ENCODE data around the gene TGM2.

The TGM2 gene

GRCh38 chr20:38199501-38200390, 34.7 kb upstream of the TGM2 start:
- no peak for DNase-seq (ENCODE audit: low spot score)

DNA sequence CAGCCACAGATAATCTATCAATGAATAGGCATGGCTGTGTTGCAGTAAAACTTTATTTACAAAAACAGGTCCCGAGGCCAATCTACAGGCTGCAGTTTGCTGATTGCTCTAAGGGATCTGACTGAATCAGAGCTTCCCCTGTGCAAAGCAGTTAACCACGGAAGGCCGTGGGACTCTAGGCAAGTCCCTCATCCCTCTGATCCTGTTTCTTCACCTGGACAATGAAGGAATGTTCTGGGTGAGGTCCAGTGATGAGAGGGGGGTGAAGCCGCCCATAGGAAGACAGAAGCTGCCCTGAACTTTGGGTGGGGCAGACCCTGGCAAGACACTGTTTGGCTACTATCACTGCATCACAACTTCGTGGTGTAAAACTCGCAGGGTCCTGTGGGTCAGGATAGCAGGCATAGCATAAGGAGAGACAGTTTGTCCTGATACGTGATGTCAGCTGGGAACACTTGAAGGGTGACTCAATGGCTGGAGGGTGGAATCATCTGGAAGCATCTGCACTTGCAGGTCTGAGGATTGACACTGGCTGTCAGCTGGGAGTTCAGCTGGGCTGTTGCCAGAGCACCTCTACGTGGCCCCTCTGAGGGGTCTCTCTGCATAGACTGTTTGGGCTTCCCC, 33.3 kb upstream of the TGM2 start:
- no peak for DNase-seq (ENCODE audit: low spot score)

- no peak for DNase-seq (ENCODE audit: low spot score)
Observed at GRCh38 chr20:38197619-38198018, 32.5 kb upstream of the TGM2 start.

DNA sequence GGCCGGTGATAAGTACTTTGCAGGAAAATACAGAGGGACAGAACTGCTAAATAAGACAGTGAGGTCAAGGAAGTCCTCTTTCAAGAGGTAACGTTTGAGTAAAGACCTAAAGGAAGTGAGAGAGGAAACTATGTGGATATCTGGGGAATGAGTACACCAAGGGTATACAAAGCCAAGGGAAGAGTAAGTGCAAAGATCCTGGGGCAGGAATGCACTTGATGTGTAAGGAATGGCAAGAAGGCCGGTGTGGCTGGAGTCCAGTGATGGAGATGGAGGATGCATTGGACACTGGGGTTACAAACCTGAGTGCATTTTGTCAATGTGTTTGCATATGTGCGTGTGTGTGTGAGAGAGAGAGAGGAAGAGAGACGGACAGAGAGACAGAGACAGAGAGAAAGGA, 32.1 kb upstream of the TGM2 start:
- DNase-seq (ENCODE audit: low spot score): no peak

GRCh38 chr20:38196592-38196991, 31.5 kb upstream of the TGM2 start:
- DNase-seq (ENCODE audit: low spot score): no peak

GRCh38 chr20:38196076-38196475, 31.0 kb upstream of the TGM2 start:
- DNase-seq (ENCODE audit: low spot score): no peak

DNA sequence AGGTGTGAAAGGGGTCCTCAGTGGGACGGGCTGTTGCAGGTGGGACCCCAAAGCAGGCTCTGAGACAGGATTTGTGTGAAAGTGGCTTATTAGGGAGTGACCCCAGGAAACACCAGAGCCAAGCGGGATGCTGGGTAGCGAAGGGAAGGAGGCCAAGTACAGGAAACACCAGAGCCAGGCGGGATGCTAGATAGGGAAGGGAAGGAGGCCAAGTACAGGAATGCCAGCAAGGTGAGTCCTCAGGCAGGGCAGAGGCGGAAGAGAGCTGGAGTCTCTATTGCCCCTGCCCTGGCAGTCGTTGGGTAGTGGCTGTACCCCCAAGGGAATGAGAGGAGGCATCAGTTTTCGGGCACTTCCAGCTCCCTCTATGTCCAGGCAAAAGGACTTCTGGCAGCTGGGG, 30.5 kb upstream of the TGM2 start:
- no peak for DNase-seq (ENCODE audit: low spot score)

DNA sequence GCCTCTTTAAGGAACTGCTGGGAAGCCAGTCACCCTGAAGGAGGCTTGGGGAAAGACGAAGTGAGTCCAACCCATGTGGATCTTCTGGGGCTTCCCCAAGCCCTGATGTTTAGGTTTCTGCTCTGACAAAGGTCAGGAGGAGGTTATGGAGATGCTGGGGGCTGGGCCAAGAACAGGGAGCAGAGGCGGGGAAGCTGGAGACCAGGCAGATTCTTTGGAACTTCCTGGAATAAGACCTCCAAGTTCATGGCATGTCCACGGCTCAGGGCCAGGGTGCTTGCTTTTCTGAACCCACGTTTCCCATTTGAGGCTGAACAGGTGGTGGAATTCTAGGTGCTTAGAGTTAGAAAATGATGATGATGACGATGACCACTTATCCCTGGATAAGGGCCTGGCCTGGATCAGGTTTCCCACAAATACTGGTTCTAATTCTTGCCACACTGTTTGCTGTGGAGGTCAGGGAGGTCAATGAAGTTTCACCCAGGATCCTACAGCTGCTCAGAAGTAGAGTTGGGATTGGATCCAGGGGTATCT, 30.0 kb upstream of the TGM2 start:
- no peak for DNase-seq (ENCODE audit: low spot score)

- DNase-seq (ENCODE audit: low spot score): no peak
Observed at GRCh38 chr20:38193586-38194105, 28.6 kb upstream of the TGM2 start.

DNA sequence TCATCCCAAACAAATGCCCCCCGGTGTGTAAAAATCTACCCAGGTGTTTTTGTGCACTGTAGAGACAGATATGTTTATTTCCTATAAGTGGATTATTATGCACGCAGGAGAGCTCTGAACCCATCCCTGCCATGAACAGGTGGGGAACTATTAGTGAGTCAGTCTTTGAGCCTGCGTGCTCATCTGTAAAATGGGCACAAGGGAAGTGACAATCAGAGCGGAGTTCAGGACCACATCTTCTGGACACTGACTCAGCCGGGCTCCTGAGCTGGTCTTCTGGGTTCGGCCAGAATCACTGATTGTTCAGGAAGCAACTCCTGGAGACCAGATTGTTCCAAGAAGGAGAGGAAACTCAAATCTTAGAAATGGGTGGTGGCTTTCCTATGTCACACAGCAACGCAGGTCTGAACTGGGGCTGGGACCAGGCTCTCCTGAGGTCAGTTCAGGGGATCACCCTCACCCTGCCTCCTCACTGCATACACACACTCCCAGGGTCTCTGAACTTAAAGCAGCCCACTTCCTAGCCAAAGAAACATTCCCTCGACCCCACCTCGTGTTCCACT, 27.3 kb upstream of the TGM2 start:
- DNase-seq (ENCODE audit: low spot score): no peak

DNA sequence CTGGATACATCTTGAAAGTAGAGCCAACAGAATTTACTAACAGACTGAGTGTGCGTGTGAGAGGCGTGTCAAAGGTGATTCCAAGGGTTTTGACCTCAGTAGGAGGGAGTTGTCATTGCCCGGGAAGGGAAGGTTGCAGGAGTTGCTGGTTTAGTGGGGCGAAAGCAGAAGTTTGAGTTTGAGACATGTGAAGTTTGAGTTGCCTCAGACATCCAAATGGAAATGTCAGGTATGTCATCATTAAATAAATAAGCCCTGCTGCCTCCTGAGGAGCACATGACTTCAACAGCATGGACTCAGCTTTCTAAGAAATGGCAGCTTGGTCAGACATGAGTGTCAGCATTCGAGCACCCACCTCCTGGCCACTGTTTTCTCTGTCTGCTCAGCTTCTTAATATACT, 26.6 kb upstream of the TGM2 start:
- no peak for DNase-seq (ENCODE audit: low spot score)

DNA sequence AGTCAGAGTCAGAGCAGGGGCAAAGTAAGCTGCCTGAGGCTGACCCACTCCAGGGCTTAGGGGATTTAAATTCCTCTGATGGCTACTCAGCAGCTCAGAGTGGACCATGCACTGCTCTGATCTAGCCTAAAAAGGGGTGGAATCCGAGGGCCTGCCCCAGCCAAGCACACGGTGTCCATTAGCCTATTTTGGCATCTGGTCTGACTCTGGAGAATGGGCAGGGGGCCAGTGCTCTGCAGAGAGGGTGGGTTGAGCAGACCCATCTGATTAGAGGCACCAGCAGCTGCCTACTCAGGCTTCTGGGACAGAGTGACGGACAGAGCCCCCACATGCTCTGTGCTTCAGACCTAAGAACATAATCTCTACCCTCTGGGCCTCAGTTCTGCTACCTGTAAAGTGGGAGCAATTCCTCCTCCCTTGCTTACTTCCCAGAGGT, 25.9 kb upstream of the TGM2 start:
- DNase-seq (ENCODE audit: low spot score): no peak

DNA sequence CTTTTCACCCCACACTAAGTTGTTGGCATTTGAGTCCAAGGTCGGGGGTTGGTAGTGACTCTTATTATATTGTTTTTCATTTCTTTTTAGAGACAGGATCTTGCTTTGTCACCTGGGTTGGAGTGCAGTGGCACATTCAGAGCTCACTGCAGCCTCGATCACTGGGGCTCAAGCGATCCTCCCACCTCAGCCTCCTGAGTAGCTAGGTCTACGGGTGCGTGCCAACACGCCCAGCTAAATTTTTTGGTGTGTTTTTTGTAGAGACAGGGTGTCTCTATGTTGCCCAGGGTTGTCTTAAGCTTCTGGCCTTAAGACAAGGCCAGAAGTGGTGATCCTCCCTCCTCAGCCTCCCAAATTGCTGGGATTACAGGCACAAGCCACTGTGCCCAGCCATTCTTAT, 25.1 kb upstream of the TGM2 start:
- DNase-seq (ENCODE audit: low spot score): no peak

DNA sequence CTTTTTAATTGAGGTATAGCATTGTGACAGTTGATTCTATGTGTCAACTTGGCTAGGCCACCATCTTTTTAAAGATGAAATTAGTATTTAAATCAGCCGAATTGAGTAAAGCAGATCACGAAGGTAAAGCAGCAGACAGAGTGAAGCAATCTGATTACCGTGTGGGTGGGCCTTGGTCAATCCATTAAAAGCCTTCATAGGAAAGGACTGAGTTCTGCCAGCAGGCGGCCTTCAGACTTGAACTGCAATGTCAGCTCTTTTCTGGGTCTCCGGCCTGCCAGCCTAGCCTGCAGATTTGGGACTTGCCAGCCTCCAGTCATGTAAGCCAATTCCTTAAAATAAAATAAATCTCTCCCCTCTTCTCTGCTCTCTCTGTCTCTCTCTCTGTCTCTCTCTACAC, 22.4 kb upstream of the TGM2 start:
- no peak for DNase-seq (ENCODE audit: low spot score)

DNA sequence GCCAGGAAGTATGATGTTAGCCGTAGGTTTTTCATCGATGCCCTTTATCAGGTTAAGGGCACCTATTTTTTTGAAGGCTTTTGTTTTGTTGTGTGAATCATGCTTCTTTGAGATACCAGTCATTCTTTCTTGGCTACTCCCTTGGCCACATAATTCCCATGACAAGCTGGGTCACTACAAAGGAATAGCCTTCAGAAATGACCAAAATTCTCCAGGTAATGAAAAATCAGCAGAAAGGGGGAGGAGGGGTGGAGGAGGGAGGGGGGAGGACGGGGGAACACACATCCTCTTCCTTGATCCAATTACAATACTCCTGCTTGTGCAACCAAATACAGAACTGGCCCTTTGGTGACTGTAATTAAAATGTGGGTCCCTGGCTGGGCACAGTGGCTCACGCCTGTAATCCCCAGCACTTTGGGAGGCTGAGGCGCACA, 21.7 kb upstream of the TGM2 start:
- no peak for DNase-seq (ENCODE audit: low spot score)

DNA sequence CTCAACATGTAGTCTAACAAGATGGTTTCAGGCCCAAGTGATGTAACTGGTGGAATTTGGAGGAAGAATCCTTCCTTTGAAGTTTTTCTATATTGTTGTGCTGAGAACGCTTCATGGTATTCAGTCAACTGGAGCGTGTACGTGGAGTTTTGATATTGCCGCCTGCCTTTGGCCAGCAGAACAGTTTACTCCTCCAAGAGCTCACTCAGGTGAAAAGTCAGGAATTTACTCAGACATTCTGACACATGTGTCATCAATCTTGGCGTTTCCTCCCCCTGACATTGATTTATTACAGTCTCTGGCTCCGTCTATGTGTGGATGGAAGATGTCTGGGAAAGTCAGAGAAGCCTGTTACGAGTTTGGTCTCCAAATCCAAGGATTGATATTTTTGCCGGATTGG, 19.0 kb upstream of the TGM2 start:
- DNase-seq (ENCODE audit: low spot score): no peak

- DNase-seq (ENCODE audit: low spot score): no peak
Observed at GRCh38 chr20:38181971-38182370, 16.9 kb upstream of the TGM2 start.

DNA sequence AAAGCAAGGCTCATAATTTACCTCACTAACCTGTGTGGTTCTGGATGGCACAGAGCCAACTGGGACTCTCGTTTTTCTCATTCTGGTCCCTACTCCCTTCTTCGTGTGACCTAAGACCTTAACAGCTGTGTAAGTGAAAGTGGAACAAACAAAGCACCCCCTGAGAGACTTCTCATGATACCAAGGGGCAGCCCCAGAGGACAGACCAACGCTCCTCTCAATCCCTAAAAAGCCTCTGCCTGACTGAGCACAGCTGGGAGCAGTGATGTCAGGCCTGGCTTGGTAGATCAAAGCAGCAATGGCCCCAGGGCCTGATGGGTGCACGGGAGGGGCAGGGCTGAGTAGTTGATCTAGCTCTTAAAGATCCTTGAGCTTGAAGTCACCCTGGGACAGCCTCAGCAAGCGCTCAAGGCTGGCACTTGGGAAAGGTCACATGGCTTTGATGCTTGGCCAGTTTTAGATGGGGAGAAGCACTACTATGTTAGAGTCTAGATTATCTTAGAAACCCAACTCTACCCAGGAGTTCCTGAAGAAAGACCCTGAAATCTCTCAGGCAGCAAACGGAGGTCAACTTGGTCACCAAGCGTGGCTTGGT, 16.2 kb upstream of the TGM2 start:
- DNase-seq (ENCODE audit: low spot score): no peak

GRCh38 chr20:38180781-38181180, 15.7 kb upstream of the TGM2 start:
- DNase-seq (ENCODE audit: low spot score): no peak

DNA sequence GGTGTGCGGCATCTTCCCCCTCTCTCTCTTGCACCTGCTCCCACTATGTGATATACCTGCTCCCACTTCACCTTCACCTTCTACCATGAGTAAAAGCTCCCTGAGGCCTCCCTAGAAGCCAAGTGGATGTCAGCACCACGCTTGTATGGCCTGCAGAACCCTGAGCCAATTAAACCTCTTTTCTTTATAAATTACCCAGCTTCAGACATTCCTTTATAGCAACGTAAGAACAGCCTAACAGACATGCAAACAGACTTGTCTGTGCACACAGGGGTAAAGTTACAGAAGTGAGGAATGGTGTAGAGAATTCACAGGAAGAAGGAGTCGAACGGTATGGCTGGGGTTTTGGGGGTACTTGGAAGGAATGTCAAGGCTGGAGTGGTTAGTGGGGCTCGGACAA, 14.8 kb upstream of the TGM2 start:
- no peak for DNase-seq (ENCODE audit: low spot score)

DNA sequence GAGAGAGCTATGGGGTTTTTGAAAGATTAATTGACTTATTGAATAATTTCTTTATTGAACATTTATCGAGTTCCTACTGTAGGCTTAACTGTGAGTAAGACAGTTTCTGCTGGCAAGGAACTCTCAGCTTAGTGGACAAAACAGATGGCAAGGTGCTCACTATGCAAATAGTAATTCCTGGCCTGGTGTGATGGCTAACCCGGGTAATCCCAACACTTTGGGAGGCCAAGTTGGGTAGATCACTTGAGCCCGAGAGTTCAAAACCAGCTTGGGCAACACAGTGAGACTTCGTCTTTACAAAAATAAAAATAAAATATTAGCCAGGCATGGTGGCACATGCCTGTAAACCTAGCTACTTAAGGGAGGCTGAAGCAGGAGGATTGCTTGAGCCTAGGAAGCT, 13.5 kb upstream of the TGM2 start:
- DNase-seq (ENCODE audit: low spot score): no peak

DNA sequence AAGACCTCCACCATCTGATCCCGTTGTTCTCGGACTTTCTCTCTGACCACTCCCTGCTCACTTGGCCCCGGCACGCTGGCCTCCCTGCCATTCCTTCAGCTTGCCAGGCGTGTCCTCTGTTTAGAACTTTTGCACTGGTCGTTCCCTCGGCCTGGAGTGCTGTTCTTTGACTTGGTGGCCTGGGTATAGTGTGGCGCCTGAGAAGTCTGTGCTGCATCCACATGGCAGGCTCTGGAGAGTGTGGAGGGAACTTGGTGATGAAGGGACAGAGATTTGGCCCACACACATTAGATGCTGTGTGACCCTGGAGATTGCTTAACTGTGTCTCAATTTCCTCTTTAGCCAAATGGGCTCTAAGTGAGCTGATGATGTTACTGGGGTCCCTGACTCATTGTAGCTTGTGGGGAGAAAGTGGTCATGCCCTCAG, 13.0 kb upstream of the TGM2 start:
- no peak for DNase-seq (ENCODE audit: low spot score)

Measured in activated CD4-positive, alpha-beta T cell treated with anti-CD3 and anti-CD28 coated beads, Interleukin-2, Interleukin-4, amounts not matched to agents 100 ng/mL and 50 ng/mL, durations not matched to agents 16 hours and 8 hours (primary cell).